Left hindlimb (tissue), 1 donor: ENCODE data around the gene KIAA0753.
A peak's percentile ranks its signal among the peaks of the same experiment; 100 is the strongest.

Experiments used
- DNase-seq: peaks from one replicate; pipeline ENCODE4 v3.0.0-alpha.2; 2018

The KIAA0753 gene

GRCh38 chr17:6568184-6568758, 72.2 kb downstream of the KIAA0753 start:
- no peak for DNase-seq

- peak; percentile 45 for DNase-seq
Measured at GRCh38 chr17:6567528-6568183, 72.9 kb downstream of the KIAA0753 start.

- DNase-seq = no peak
Measured at GRCh38 chr17:6561446-6561845, 79.1 kb downstream of the KIAA0753 start.

- DNase-seq = no peak
Measured at GRCh38 chr17:6560496-6560895, 80.0 kb downstream of the KIAA0753 start.

GRCh38 chr17:6559753-6560215, 80.7 kb downstream of the KIAA0753 start:
- no peak for DNase-seq

GRCh38 chr17:6558932-6559752, 81.4 kb downstream of the KIAA0753 start:
- no peak for DNase-seq

- DNase-seq = no peak
Measured at GRCh38 chr17:6558276-6558675, 82.2 kb downstream of the KIAA0753 start.

- no peak for DNase-seq
Measured at GRCh38 chr17:6557040-6557438, 83.5 kb downstream of the KIAA0753 start.

- no peak for DNase-seq
Measured at GRCh38 chr17:6556121-6557039, 84.1 kb downstream of the KIAA0753 start, which contains the start of gene PITPNM3. PITPNM3 (minus strand) TSS chr17:6556555; CDS start chr17:6556406, 149 bp downstream.

- no peak for DNase-seq
Measured at GRCh38 chr17:6555331-6556120, 85.0 kb downstream of the KIAA0753 start.

GRCh38 chr17:6554871-6555330, 85.6 kb downstream of the KIAA0753 start:
- no peak for DNase-seq

GRCh38 chr17:6554342-6554741, 86.2 kb downstream of the KIAA0753 start:
- DNase-seq = no peak

- no peak for DNase-seq
Measured at GRCh38 chr17:6551869-6552531, 88.5 kb downstream of the KIAA0753 start.

- no peak for DNase-seq
Measured at GRCh38 chr17:6551356-6551755, 89.2 kb downstream of the KIAA0753 start.

GRCh38 chr17:6549384-6550036, 91.0 kb downstream of the KIAA0753 start:
- DNase-seq = no peak

GRCh38 chr17:6548578-6549330, 91.8 kb downstream of the KIAA0753 start:
- DNase-seq = no peak

GRCh38 chr17:6548034-6548433, 92.5 kb downstream of the KIAA0753 start:
- DNase-seq = no peak

- DNase-seq = no peak
Measured at GRCh38 chr17:6547336-6547735, 93.2 kb downstream of the KIAA0753 start.

- DNase-seq = no peak
Measured at GRCh38 chr17:6546069-6546718, 94.3 kb downstream of the KIAA0753 start.
